K562 (cell line): ENCODE results near the gene MRPL22. TPM values are rescaled to one million over a fixed set of nuclear protein-coding genes. Genes with fewer than 3 reads are reported as not detected.

Source experiments
- BDP1 ChIP-seq: IDR thresholded peaks from 3 replicates; pipeline ENCODE4 v1.6.1; 2011; ENCODE audit not compliant: insufficient read length, insufficient read depth
- CHD2 ChIP-seq: IDR thresholded peaks from 2 replicates; pipeline ENCODE4 v1.6.1; 2011; ENCODE audit warnings: low read depth, low read length
- CHD7 ChIP-seq: fragments of 200-600 bp; sonication (generic); IDR thresholded peaks from one replicate; pipeline ENCODE4 v1.6.1; 2012; ENCODE audit warnings: mild to moderate bottlenecking, low read depth, low read length, inconsistent platforms
- CXXC5 ChIP-seq: fragments of 250-450 bp; sonication (Bioruptor Pico); IDR thresholded peaks from 2 replicates; pipeline ENCODE4 v1.8.0; 2022; ENCODE audit warnings: inconsistent platforms, mild to moderate bottlenecking, moderate library complexity
- ELF1 ChIP-seq: fragments of 200-800 bp; sonication (Bioruptor generic); IDR thresholded peaks from 2 replicates; pipeline ENCODE4 v1.6.1; 2016; ENCODE audit warnings: missing genetic modification characterization, missing compliant biosample characterization
- MTF1 ChIP-seq: fragments of 250-450 bp; sonication (Bioruptor Pico); IDR thresholded peaks from 2 replicates; pipeline ENCODE4 v1.9.0; 2021; ENCODE audit warnings: moderate library complexity, mild to moderate bottlenecking, inconsistent platforms, borderline replicate concordance
- NFE2L1 ChIP-seq: fragments of 450-650 bp; IDR thresholded peaks from 2 replicates; pipeline ENCODE4 v1.6.1; 2016; ENCODE audit warnings: missing genetic modification characterization, low read depth, mild to moderate bottlenecking, missing compliant biosample characterization, moderate library complexity, borderline replicate concordance
- NR3C1 ChIP-seq: sonication (generic); formaldehyde crosslinking; IDR thresholded peaks from 2 replicates; pipeline ENCODE4 v1.8.1; 2022; ENCODE audit warnings: missing genetic modification reagents
- RFX5 ChIP-seq: IDR thresholded peaks from 2 replicates; pipeline ENCODE4 v1.6.1; 2011; ENCODE audit warnings: low read depth, mild to moderate bottlenecking, improper control_type of control experiment, low read length
- SMAD3 ChIP-seq: fragments of 450-650 bp; formaldehyde crosslinking; conservative IDR thresholded peaks from 2 replicates; pipeline ENCODE4 v1.4.0; 2020; ENCODE audit warnings: mild to moderate bottlenecking
- SMAD4 ChIP-seq: fragments of 250-450 bp; sonication (Bioruptor Pico); conservative IDR thresholded peaks from 2 replicates; pipeline ENCODE4 v1.8.0; 2021; ENCODE audit warnings: inconsistent platforms, mild to moderate bottlenecking, moderate library complexity
- SMC3 ChIP-seq: conservative IDR thresholded peaks from 2 replicates; pipeline ENCODE4 v1.6.1; 2011; ENCODE audit warnings: low read depth, low read length, improper control_type of control experiment; ENCODE audit not compliant: insufficient read depth
- SPI1 ChIP-seq: IDR thresholded peaks from 2 replicates; pipeline ENCODE4 v1.6.1; 2011; ENCODE audit warnings: low read depth, low read length, control low read depth, borderline replicate concordance
- ZFX ChIP-seq: sonication (generic); formaldehyde crosslinking; IDR thresholded peaks from 2 replicates; pipeline ENCODE4 v1.8.0; 2022; ENCODE audit warnings: mild to moderate bottlenecking, missing genetic modification reagents, moderate library complexity
- ZNF140 ChIP-seq: fragments of 250-450 bp; sonication (Bioruptor Pico); IDR thresholded peaks from 2 replicates; pipeline ENCODE4 v1.8.0; 2021; ENCODE audit warnings: moderate library complexity, mild to moderate bottlenecking, inconsistent platforms
- ZNF253 ChIP-seq: fragments of 250-450 bp; sonication (Bioruptor Pico); conservative IDR thresholded peaks from 2 replicates; pipeline ENCODE4 v1.6.1; 2021; ENCODE audit warnings: mild to moderate bottlenecking
- polyA plus RNA-seq, 8 experiments: library from polyadenylated mRNA; depleted of rRNA in 4 of 8; stranded (reverse) in 5 of 8; unstranded in 3 of 8; fragments of >200 nt; fragmentation: Nextera tagmentation in 2 of 8; fragmentation: Illumina TruSeq in 1 of 8; extraction: Ambion mirVana in 2 of 8; extraction: Trizol in 1 of 8; gene quantifications; 2 replicates each; pipeline versions ENCODE4 v1.2.1 to v1.2.3, GENCODE V29; 2011 to 2014; ENCODE audit warnings: inconsistent platforms in 1 of 8, missing spikeins in 1 of 8
- total RNA-seq, 7 experiments: library from RNA; depleted of rRNA in 6 of 7; stranded (reverse); fragments of >200 nt in 6 of 7; fragmentation: Illumina TruSeq in 2 of 7; extraction: Trizol in 2 of 7; gene quantifications; 2 replicates each; pipeline versions ENCODE4 v1.2.1 to v1.2.3, GENCODE V29; 2011 to 2021; ENCODE audit warnings: low replicate concordance in 1 of 7
- TF ChIP-seq, protein P1 (sequence below): fragments of 450-650 bp; IDR thresholded peaks from 2 replicates; pipeline ENCODE4 v1.6.1; 2016; ENCODE audit warnings: low read depth, mild to moderate bottlenecking, moderate library complexity

MRPL22 gene
- total and polyA plus RNA-seq, 9 of the 15 experiments (the other 6 are each of a cell fraction or from before 2014, with no cell fraction given), result 41.1 to 424 (median 102) TPM

GRCh38 chr5:154940772-154941620 is at the start of gene MRPL22 (continued):
- no peak for TF ChIP-seq NR3C1 (CRISPR knock-in tag)
- no peak for TF ChIP-seq MTF1 (CRISPR knock-in tag)
- no peak for TF ChIP-seq SMC3
- no peak for TF ChIP-seq RFX5
- TF ChIP-seq, protein P1, sequence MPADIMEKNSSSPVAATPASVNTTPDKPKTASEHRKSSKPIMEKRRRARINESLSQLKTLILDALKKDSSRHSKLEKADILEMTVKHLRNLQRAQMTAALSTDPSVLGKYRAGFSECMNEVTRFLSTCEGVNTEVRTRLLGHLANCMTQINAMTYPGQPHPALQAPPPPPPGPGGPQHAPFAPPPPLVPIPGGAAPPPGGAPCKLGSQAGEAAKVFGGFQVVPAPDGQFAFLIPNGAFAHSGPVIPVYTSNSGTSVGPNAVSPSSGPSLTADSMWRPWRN, result no peak
- no peak for TF ChIP-seq ZNF140 (CRISPR knock-in tag)
- TF ChIP-seq SPI1, result no peak
- TF ChIP-seq SMAD3 (CRISPR knock-in tag), result no peak
- no peak for TF ChIP-seq NFE2L1 (tag)
- no peak for TF ChIP-seq BDP1
- no peak for TF ChIP-seq CHD7
- TF ChIP-seq ELF1, result no peak
- no peak for TF ChIP-seq ZNF253 (CRISPR knock-in tag)
- TF ChIP-seq CXXC5 (CRISPR knock-in tag), result peak; percentile 70
- no peak for TF ChIP-seq CHD2
- TF ChIP-seq SMAD4 (CRISPR knock-in tag), result 0 out of 2 replicates have a peak, but pooled peaks have one; percentile 27
- TF ChIP-seq ZFX (CRISPR knock-in tag), result peak; percentile 80
